Muscle of leg (tissue), 11 donors: Measurements from ENCODE around the gene ADCY5. TPM values are rescaled to one million over a fixed set of nuclear protein-coding genes. Genes with fewer than 3 reads are reported as not detected.

Source experiments
- DNase-seq: peaks from one replicate; pipeline ENCODE4 v3.0.0; 2013
- H3K27ac ChIP-seq: one replicate; pipeline ENCODE4 v1.5.1; 2013; ENCODE audit warnings: mild to moderate bottlenecking, low read length, control low read depth
- H3K27me3 ChIP-seq: one replicate; pipeline ENCODE4 v1.6.1; 2013; ENCODE audit warnings: low read length; ENCODE audit not compliant: control insufficient read depth, insufficient read depth
- H3K36me3 ChIP-seq: one replicate; pipeline ENCODE4 v1.6.1; 2013; ENCODE audit warnings: low read length; ENCODE audit not compliant: control insufficient read depth, insufficient read depth
- H3K4me1 ChIP-seq: one replicate; pipeline ENCODE4 v1.6.1; 2013; ENCODE audit warnings: low read length; ENCODE audit not compliant: control insufficient read depth, insufficient read depth
- H3K4me3 ChIP-seq: one replicate; pipeline ENCODE4 v1.5.1; 2013; ENCODE audit warnings: low read length, control low read depth
- H3K9me3 ChIP-seq: replicated peaks from 2 replicates; pipeline ENCODE4 v1.6.1; 2013; ENCODE audit warnings: low read depth, low read length; ENCODE audit not compliant: control insufficient read depth
- WGBS: methylation state at CpG from one replicate; pipeline ENCODE4 v1.1.5; 2013; ENCODE audit warnings: missing lambda C conversion rate; ENCODE audit not compliant: insufficient coverage; 5-methylcytosine and 5-hydroxymethylcytosine counted together
- polyA plus RNA-seq, 8 donors: library from polyadenylated mRNA; unstranded; fragments of 120-200 nt; gene quantifications; one replicate each; pipeline versions ENCODE4 v1.2.1 to v1.2.3, GENCODE V29; 2013; ENCODE audit warnings: inconsistent platforms in 1 of 8, low replicate concordance in 1 of 8; ENCODE audit not compliant: insufficient read length in 8 of 8, insufficient read depth in 1 of 8
- total RNA-seq: library from RNA; stranded (reverse); fragments of 120-200 nt; gene quantifications from one replicate; pipeline ENCODE4 v1.2.4, GENCODE V29; 2013

ADCY5 gene
- total and polyA plus RNA-seq, 9 donors = 1.8 to 6.1 (median 4.4) TPM

GRCh38 chr3:123378409-123378915 is 70.4 kb downstream of the ADCY5 start:
- Histone ChIP-seq H3K27ac (no peak overlapping the region), H3K27me3 (no peaks in the 10 kb centered on the region), H3K9me3 (no peaks in the 10 kb centered on the region), H3K36me3 (no peaks in the 10 kb centered on the region), H3K4me1 (peaks cover 38% of the 10 kb centered on the region), H3K4me3 (no peak overlapping the region)
- DNase-seq = no peak
- 59% methylated on average over 3 of the region's 8 CpGs for WGBS

GRCh38 chr3:123377243-123377740 is 71.6 kb downstream of the ADCY5 start:
- Histone ChIP-seq H3K4me3 (no peak overlapping the region), H3K27ac (no peak overlapping the region), H3K36me3 (no peaks in the 10 kb centered on the region), H3K9me3 (no peaks in the 10 kb centered on the region), H3K4me1 (peaks cover 42% of the 10 kb centered on the region), H3K27me3 (no peaks in the 10 kb centered on the region)
- no peak for DNase-seq
- WGBS = 17% methylated on average over 1 of the region's 2 CpGs

- Histone ChIP-seq H3K4me1 (peaks cover 47% of the 10 kb centered on the region), H3K9me3 (no peaks in the 10 kb centered on the region), H3K27ac (no peak overlapping the region), H3K4me3 (no peak overlapping the region), H3K36me3 (no peaks in the 10 kb centered on the region), H3K27me3 (no peaks in the 10 kb centered on the region)
- WGBS = 50% methylated on average over 6 of the region's 11 CpGs
- DNase-seq = peak; percentile 76
These were observed 72.2 kb downstream of the ADCY5 start for GRCh38 chr3:123376451-123377242.

- Histone ChIP-seq H3K27me3 (peaks cover 2% of the 10 kb centered on the region), H3K4me3 (no peak overlapping the region), H3K27ac (no peak overlapping the region), H3K36me3 (no peaks in the 10 kb centered on the region), H3K4me1 (peaks cover 44% of the 10 kb centered on the region), H3K9me3 (no peaks in the 10 kb centered on the region)
- no peak for DNase-seq
- WGBS = 84% methylated on average over 10 of the region's 13 CpGs
These were observed 73.6 kb downstream of the ADCY5 start for GRCh38 chr3:123375014-123375940.

GRCh38 chr3:123374016-123374415 is 74.9 kb downstream of the ADCY5 start:
- peaks cover 2% of the 10 kb centered on the region for H3K27me3 ChIP-seq
- H3K27ac ChIP-seq = no peak overlapping the region
- WGBS = 27% methylated on average over 1 of the region's 2 CpGs
- no peak for DNase-seq
- peaks cover 44% of the 10 kb centered on the region for H3K4me1 ChIP-seq
- no peak overlapping the region for H3K4me3 ChIP-seq
- no peaks in the 10 kb centered on the region for H3K36me3 ChIP-seq
- H3K9me3 ChIP-seq = no peaks in the 10 kb centered on the region

- H3K27ac ChIP-seq = no peak overlapping the region
- H3K4me1 ChIP-seq = peaks cover 44% of the 10 kb centered on the region
- DNase-seq = no peak
These were observed 75.4 kb downstream of the ADCY5 start for GRCh38 chr3:123373474-123373987.

GRCh38 chr3:123372686-123373473 is 76.0 kb downstream of the ADCY5 start:
- Histone ChIP-seq H3K4me3 (no peak overlapping the region), H3K27ac (no peak overlapping the region)

More at GRCh38 chr3:123373474-123373987, 75.4 kb downstream of the ADCY5 start:
- WGBS = 59% methylated on average over 6 of the region's 13 CpGs
- H3K4me3 ChIP-seq = no peak overlapping the region
- no peaks in the 10 kb centered on the region for H3K36me3 ChIP-seq
- no peaks in the 10 kb centered on the region for H3K9me3 ChIP-seq
- peaks cover 2% of the 10 kb centered on the region for H3K27me3 ChIP-seq

GRCh38 chr3:123371859-123372685 is 76.8 kb downstream of the ADCY5 start:
- DNase-seq = peak; percentile 55
- no peak overlapping the region for H3K4me3 ChIP-seq
- H3K4me1 ChIP-seq = peaks cover 42% of the 10 kb centered on the region
- H3K9me3 ChIP-seq = no peaks in the 10 kb centered on the region
- H3K36me3 ChIP-seq = no peaks in the 10 kb centered on the region
- 63% methylated on average over 6 of the region's 6 CpGs for WGBS
- H3K27ac ChIP-seq = no peak overlapping the region
- H3K27me3 ChIP-seq = peaks cover 2% of the 10 kb centered on the region

More at GRCh38 chr3:123372686-123373473, 76.0 kb downstream of the ADCY5 start:
- H3K27me3 ChIP-seq = peaks cover 2% of the 10 kb centered on the region
- H3K36me3 ChIP-seq = no peaks in the 10 kb centered on the region
- peaks cover 44% of the 10 kb centered on the region for H3K4me1 ChIP-seq
- DNase-seq = no peak
- 63% methylated on average over 6 of the region's 7 CpGs for WGBS
- no peaks in the 10 kb centered on the region for H3K9me3 ChIP-seq

GRCh38 chr3:123371426-123371825 is 77.5 kb downstream of the ADCY5 start:
- DNase-seq = no peak
- Histone ChIP-seq H3K4me3 (no peak overlapping the region), H3K9me3 (no peaks in the 10 kb centered on the region), H3K36me3 (no peaks in the 10 kb centered on the region), H3K27ac (no peak overlapping the region), H3K27me3 (peaks cover 2% of the 10 kb centered on the region), H3K4me1 (peaks cover 36% of the 10 kb centered on the region)
- WGBS = 90% methylated on average over 5 of the region's 10 CpGs
